HG03108 (cell line): Measurements from ENCODE around the gene MGMT.

Experiments
- ATAC-seq: cut with Tn5 transposase; IDR thresholded peaks from one replicate; pipeline ENCODE4 v1.9.1; 2021; ENCODE audit warnings: moderate library complexity; ENCODE audit not compliant: unreplicated experiment

Gene MGMT

GRCh38 chr10:129647590-129647989, 180.5 kb downstream of the MGMT start:
- ATAC-seq, result no peak

GRCh38 chr10:129648856-129649255, 181.8 kb downstream of the MGMT start:
- no peak for ATAC-seq

GRCh38 chr10:129652021-129652420, 185.0 kb downstream of the MGMT start:
- ATAC-seq, result no peak

GRCh38 chr10:129652521-129653201, 185.6 kb downstream of the MGMT start:
- ATAC-seq, result no peak

GRCh38 chr10:129653428-129653827, 186.4 kb downstream of the MGMT start:
- no peak for ATAC-seq

- ATAC-seq, result no peak
Observed at GRCh38 chr10:129653861-129654260, 186.8 kb downstream of the MGMT start.

- ATAC-seq, result no peak
Observed at GRCh38 chr10:129654461-129654860, 187.4 kb downstream of the MGMT start.

- ATAC-seq, result no peak
Observed at GRCh38 chr10:129655007-129655678, 188.1 kb downstream of the MGMT start.

GRCh38 chr10:129655679-129656031, 188.6 kb downstream of the MGMT start:
- ATAC-seq, result no peak

GRCh38 chr10:129656642-129657041, 189.6 kb downstream of the MGMT start:
- ATAC-seq, result no peak

GRCh38 chr10:129657297-129658017, 190.4 kb downstream of the MGMT start:
- ATAC-seq, result no peak

GRCh38 chr10:129658376-129659072, 191.5 kb downstream of the MGMT start:
- no peak for ATAC-seq

- ATAC-seq, result no peak
Observed at GRCh38 chr10:129659508-129660268, 192.6 kb downstream of the MGMT start.

- ATAC-seq, result no peak
Observed at GRCh38 chr10:129660569-129660968, 193.5 kb downstream of the MGMT start.

- no peak for ATAC-seq
Observed at GRCh38 chr10:129662426-129662825, 195.4 kb downstream of the MGMT start.

- ATAC-seq, result no peak
Observed at GRCh38 chr10:129670124-129670523, 203.1 kb downstream of the MGMT start.

- ATAC-seq, result no peak
Observed at GRCh38 chr10:129673292-129673691, 206.3 kb downstream of the MGMT start.

- ATAC-seq, result no peak
Observed at GRCh38 chr10:129675027-129675769, 208.2 kb downstream of the MGMT start.

GRCh38 chr10:129676014-129676413, 209.0 kb downstream of the MGMT start:
- no peak for ATAC-seq

GRCh38 chr10:129677377-129677927, 210.4 kb downstream of the MGMT start:
- ATAC-seq, result no peak
